HG03378 (cell line): ENCODE measurements around the gene DOCK1.

Source experiments
- ATAC-seq: cut with Tn5 transposase; IDR thresholded peaks from one replicate; pipeline ENCODE4 v1.9.1; 2021; ENCODE audit warnings: mild to moderate bottlenecking, moderate library complexity; ENCODE audit not compliant: unreplicated experiment

The DOCK1 gene

GRCh38 chr10:127326883-127327282 lies 421.7 kb downstream of the DOCK1 start:
- no peak for ATAC-seq

- no peak for ATAC-seq
Measured at GRCh38 chr10:127331696-127332095, 426.5 kb downstream of the DOCK1 start.

GRCh38 chr10:127332631-127333030 lies 427.4 kb downstream of the DOCK1 start:
- ATAC-seq: no peak

- no peak for ATAC-seq
Measured at GRCh38 chr10:127337801-127338200, 432.6 kb downstream of the DOCK1 start.

GRCh38 chr10:127338399-127339110 lies 433.3 kb downstream of the DOCK1 start:
- ATAC-seq: no peak

GRCh38 chr10:127343821-127344220 lies 438.6 kb downstream of the DOCK1 start:
- ATAC-seq: no peak

GRCh38 chr10:127344346-127344745 lies 439.1 kb downstream of the DOCK1 start:
- no peak for ATAC-seq

GRCh38 chr10:127345231-127345965 lies 440.2 kb downstream of the DOCK1 start:
- no peak for ATAC-seq

GRCh38 chr10:127346604-127347003 lies 441.4 kb downstream of the DOCK1 start:
- ATAC-seq: no peak

GRCh38 chr10:127347202-127347959 lies 442.2 kb downstream of the DOCK1 start:
- ATAC-seq: no peak

- no peak for ATAC-seq
Measured at GRCh38 chr10:127349737-127350136, 444.5 kb downstream of the DOCK1 start.

GRCh38 chr10:127351542-127351941 lies 446.3 kb downstream of the DOCK1 start:
- ATAC-seq: no peak

- ATAC-seq: no peak
Measured at GRCh38 chr10:127353544-127353943, 448.3 kb downstream of the DOCK1 start.

- ATAC-seq: no peak
Measured at GRCh38 chr10:127354255-127354654, 449.0 kb downstream of the DOCK1 start.

- ATAC-seq: no peak
Measured at GRCh38 chr10:127354992-127355391, 449.8 kb downstream of the DOCK1 start.

- ATAC-seq: no peak
Measured at GRCh38 chr10:127356360-127356759, 451.1 kb downstream of the DOCK1 start.

- ATAC-seq: no peak
Measured at GRCh38 chr10:127357265-127357664, 452.0 kb downstream of the DOCK1 start.

- no peak for ATAC-seq
Measured at GRCh38 chr10:127358337-127358736, 453.1 kb downstream of the DOCK1 start.

GRCh38 chr10:127364034-127364433 lies 458.8 kb downstream of the DOCK1 start:
- no peak for ATAC-seq

GRCh38 chr10:127368101-127368500 lies 462.9 kb downstream of the DOCK1 start:
- ATAC-seq: no peak

- ATAC-seq: no peak
Measured at GRCh38 chr10:127368929-127369328, 463.7 kb downstream of the DOCK1 start.

GRCh38 chr10:127370601-127371000 lies 465.4 kb downstream of the DOCK1 start:
- ATAC-seq: no peak
